ENCODE results near the gene TSC22D3. TPM values are rescaled to one million over a fixed set of nuclear protein-coding genes. Genes with fewer than 3 reads are reported as not detected.

TSC22D3 gene
- total RNA-seq, 1 donor from 2014 or later, result 212 TPM

- TF ChIP-seq CTCF (IDR thresholded peaks at IDR 0.05), result no peak
- Mint-ChIP-seq H3K4me3 (ENCODE audit: unreplicated experiment) (no peak overlapping the region), H3K4me1 (ENCODE audit: unreplicated experiment) (peaks cover 65% of the 10 kb centered on the region), H3K27me3 (ENCODE audit: unreplicated experiment) (no peaks in the 10 kb centered on the region), H3K36me3 (ENCODE audit: unreplicated experiment) (no peaks in the 10 kb centered on the region), H3K27ac (ENCODE audit: unreplicated experiment) (peak overlapping the region; percentile 57), H3K9me3 (ENCODE audit: unreplicated experiment) (no peaks in the 10 kb centered on the region)
- peak; percentile 87 for DNase-seq (ENCODE audit: extremely low spot score, unreplicated experiment)
Observed at GRCh38 chrX:107731831-107732502, 43.6 kb downstream of the TSC22D3 start.

- Mint-ChIP-seq H3K27me3 (ENCODE audit: unreplicated experiment) (no peaks in the 10 kb centered on the region), H3K36me3 (ENCODE audit: unreplicated experiment) (no peaks in the 10 kb centered on the region), H3K9me3 (ENCODE audit: unreplicated experiment) (no peaks in the 10 kb centered on the region), H3K4me3 (ENCODE audit: unreplicated experiment) (no peak overlapping the region), H3K27ac (ENCODE audit: unreplicated experiment) (peak overlapping the region; percentile 34), H3K4me1 (ENCODE audit: unreplicated experiment) (peaks cover 65% of the 10 kb centered on the region)
- DNase-seq (ENCODE audit: extremely low spot score, unreplicated experiment), result no peak
- no peak for TF ChIP-seq CTCF (IDR thresholded peaks at IDR 0.05)
Observed at GRCh38 chrX:107730991-107731766, 44.4 kb downstream of the TSC22D3 start.

GRCh38 chrX:107730298-107730655, 45.3 kb downstream of the TSC22D3 start:
- H3K9me3 Mint-ChIP-seq (ENCODE audit: unreplicated experiment), result no peaks in the 10 kb centered on the region
- TF ChIP-seq CTCF (IDR thresholded peaks at IDR 0.05), result no peak

GRCh38 chrX:107729558-107730297, 45.9 kb downstream of the TSC22D3 start:
- peak; percentile 26 for TF ChIP-seq CTCF (IDR thresholded peaks at IDR 0.05)
- Mint-ChIP-seq H3K27me3 (ENCODE audit: unreplicated experiment) (no peaks in the 10 kb centered on the region), H3K9me3 (ENCODE audit: unreplicated experiment) (no peaks in the 10 kb centered on the region), H3K4me1 (ENCODE audit: unreplicated experiment) (peaks cover 79% of the 10 kb centered on the region), H3K36me3 (ENCODE audit: unreplicated experiment) (no peaks in the 10 kb centered on the region), H3K4me3 (ENCODE audit: unreplicated experiment) (no peak overlapping the region), H3K27ac (ENCODE audit: unreplicated experiment) (peak overlapping the region; percentile 90)
- DNase-seq (ENCODE audit: extremely low spot score, unreplicated experiment), result no peak

More at GRCh38 chrX:107730298-107730655, 45.3 kb downstream of the TSC22D3 start:
- no peak for DNase-seq (ENCODE audit: extremely low spot score, unreplicated experiment)
- Mint-ChIP-seq H3K36me3 (ENCODE audit: unreplicated experiment) (no peaks in the 10 kb centered on the region), H3K4me1 (ENCODE audit: unreplicated experiment) (peaks cover 73% of the 10 kb centered on the region), H3K27me3 (ENCODE audit: unreplicated experiment) (no peaks in the 10 kb centered on the region), H3K27ac (ENCODE audit: unreplicated experiment) (peak overlapping the region; percentile 90), H3K4me3 (ENCODE audit: unreplicated experiment) (no peak overlapping the region)

Data from osteocyte (in vitro differentiated cells).